Measurements from ENCODE around the gene PRODH2. TPM values are rescaled to one million over a fixed set of nuclear protein-coding genes. Genes with fewer than 3 reads are reported as not detected.
"Not testable (repeated sequence)": the region's sequence is repeated elsewhere in the genome, so short reads cannot be mapped to it uniquely, and the experiment has no call there.

The PRODH2 gene
- polyA plus RNA-seq, 4 donors = 24.2 to 60.6 (median 39.9) TPM

DNA sequence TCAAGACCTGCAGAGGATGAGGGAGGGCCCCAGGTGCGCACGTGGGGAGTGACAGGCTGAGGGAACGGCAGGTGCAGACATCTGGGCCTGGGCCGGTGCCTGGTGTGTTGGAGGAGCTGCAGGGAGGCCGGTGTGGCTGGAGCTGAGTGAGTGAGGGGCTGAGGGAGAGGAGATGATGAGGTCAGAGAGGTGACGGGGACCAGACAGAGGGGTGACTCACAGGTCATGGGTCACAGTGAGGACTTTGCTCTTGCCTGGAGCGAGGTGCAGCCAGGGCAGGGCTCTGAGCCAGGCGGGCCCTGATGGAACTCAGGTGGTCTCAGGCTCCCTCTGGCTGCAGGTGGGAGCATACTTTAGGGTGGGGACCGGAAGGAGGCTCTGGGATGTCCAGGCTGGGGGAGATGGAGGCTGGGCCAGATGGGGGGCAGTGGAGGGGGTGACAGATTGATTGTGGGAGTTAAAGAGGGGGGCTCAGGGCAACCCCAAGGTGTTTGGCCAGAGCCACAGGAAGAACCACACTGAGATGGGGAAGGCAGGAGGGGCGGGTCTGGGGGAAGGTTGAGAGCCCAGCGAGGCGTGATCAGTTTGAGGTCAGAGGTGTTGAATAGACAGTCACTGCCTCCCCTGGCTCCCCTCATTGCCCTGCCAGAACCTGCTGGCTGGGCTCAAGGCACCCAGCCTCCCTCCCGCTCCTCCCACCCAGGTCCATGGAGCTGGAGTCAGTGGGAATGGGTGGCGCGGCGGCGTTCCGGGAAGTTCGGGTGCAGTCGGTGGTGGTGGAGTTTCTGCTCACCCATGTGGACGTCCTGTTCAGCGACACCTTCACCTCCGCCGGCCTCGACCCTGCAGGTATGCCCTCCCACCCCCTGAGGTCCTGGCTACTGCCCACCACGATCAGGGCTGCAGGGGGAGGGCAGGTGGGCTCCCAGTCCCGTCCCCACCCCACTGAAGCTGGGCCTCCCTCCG lies 28.9 kb downstream of the PRODH2 start:
- DNase-seq (ENCODE audit: low read depth in 4 of 4, low spot score in 2 of 4) = no peak

- no peak for DNase-seq (ENCODE audit: low read depth in 4 of 4, low spot score in 2 of 4)
Measured at GRCh38 chr19:35782589-35782988, 30.1 kb downstream of the PRODH2 start.

GRCh38 chr19:35781650-35782049 lies 31.0 kb downstream of the PRODH2 start:
- DNase-seq (ENCODE audit: low read depth in 4 of 4, low spot score in 2 of 4) = no peak

GRCh38 chr19:35780717-35781116 lies 31.9 kb downstream of the PRODH2 start:
- no peak for DNase-seq (ENCODE audit: low read depth in 4 of 4, low spot score in 2 of 4)

DNA sequence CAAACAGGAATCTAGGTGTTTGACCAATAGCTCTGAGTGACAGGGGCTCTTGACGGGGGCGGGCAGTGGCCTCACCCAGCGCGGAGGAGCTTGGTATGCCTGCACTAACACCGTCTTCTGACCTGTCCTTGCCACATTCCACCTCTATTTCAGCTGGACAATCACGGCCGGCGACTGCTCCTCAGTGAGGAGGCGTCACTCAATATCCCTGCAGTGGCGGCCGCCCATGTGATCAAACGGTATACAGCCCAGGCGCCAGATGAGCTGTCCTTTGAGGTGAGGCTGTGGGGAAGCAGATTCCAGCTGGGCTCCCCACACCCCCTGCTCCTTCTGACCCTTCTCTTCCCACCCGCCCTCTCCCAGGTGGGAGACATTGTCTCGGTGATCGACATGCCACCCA lies 32.6 kb downstream of the PRODH2 start:
- no peak for DNase-seq (ENCODE audit: low read depth in 4 of 4, low spot score in 2 of 4)

DNA sequence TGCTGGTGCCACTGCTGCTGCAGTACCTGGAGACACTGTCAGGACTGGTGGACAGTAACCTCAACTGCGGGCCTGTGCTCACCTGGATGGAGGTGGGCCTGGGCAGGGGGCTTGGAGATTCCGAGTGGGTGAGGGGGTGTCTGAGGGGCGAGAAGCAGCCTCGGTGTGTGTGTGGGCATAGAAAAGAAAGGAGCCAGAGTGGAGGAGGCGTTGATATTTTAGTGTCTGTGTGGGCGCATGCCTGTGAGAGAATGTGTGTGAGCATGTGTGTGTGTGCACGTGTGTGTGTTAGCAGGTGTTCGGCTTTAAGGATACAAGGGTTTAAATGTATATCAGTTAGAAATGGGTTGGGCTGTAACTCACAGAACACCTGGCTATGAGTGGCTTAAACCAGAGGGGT lies 33.6 kb downstream of the PRODH2 start:
- DNase-seq (ENCODE audit: low read depth in 4 of 4, low spot score in 2 of 4) = no peak

- no peak for DNase-seq (ENCODE audit: low read depth in 4 of 4, low spot score in 2 of 4)
Measured at GRCh38 chr19:35777961-35778360, 34.7 kb downstream of the PRODH2 start.

GRCh38 chr19:35777086-35777841 lies 35.4 kb downstream of the PRODH2 start:
- DNase-seq (ENCODE audit: low read depth in 4 of 4, low spot score in 2 of 4) = no peak

DNA sequence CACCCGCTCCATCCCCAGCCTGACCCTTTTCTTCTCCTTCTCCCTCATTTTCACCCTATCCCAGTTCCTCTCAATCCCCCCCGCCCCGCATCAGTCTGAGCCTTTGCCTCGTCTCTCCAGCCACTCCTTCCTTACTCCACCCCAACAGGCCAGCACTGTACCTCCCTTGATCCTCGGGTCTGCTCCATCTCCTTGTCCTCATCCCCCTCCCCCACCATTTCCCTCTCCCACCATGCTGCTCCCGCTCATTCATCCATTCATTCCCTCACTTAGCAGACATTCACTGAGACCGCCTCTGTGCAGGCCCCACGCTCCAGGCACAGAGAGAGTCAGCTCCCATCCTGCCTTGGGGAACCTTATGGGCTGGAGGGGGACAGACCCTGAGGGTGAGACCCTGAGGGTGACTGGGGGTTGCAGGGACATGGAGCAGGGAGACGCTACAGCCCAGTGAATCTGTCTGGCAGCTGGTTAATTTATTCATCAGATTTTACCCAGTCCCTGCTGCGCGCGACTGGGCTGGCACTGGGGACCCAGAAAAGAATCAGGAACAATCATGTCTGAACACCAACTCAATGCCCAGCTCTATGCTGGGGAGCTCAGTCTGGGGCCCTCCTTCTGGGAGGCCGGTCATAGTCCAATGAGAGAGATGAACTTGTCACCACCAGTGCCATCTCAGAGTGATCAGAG lies 36.4 kb downstream of the PRODH2 start:
- no peak for DNase-seq (ENCODE audit: low read depth in 4 of 4, low spot score in 2 of 4)

- peak; percentile 83 to 98 (median 96) for DNase-seq (ENCODE audit: low read depth in 4 of 4, low spot score in 2 of 4)
Measured at GRCh38 chr19:35775298-35776101, 37.1 kb downstream of the PRODH2 start, which contains the start of gene ARHGAP33. TSS of gene ARHGAP33 (plus strand) at chr19:35775564. CDS start at chr19:35775659, 95 bp downstream.

- no peak for DNase-seq (ENCODE audit: low read depth in 4 of 4, low spot score in 2 of 4)
Measured at GRCh38 chr19:35775046-35775297, 37.7 kb downstream of the PRODH2 start.

DNA sequence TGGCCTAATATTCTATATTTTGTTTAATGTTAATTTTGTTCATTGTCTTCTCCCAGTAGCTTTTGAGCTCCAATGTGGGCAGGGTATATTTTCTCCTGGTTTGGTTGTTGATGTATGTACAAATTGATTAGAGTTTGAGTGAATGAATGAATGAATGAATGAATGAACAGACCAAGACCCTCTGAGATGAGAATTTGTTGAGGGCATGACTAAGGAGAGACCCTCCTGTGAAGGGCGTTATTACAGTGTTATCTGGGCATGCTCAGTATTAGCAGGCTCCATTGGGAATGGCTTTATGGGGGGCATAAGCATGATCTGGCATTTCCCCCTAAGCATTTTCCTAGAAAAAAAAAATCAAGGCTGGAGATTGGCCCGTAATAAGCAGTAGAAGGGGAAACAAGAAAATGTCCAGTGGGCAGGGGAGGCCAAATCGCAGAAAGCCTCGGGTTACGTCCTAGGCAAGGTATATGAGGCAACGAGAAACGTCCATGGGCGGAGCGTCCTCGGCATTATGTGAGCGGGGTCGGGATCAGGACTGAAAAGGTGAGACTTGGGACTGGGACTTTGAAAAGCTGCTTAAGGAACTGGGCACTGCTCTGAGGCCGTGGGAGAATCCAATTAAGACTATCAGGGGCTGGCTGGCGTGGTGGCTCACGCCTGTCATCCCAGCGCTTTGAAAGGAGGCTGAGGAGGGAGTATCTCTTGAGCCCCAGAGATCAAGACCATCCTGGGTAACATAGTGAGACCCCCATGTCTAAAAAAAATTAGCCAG lies 38.2 kb downstream of the PRODH2 start:
- no peak for DNase-seq (ENCODE audit: low read depth in 4 of 4, low spot score in 2 of 4)

- no peak for DNase-seq (ENCODE audit: low read depth in 4 of 4, low spot score in 2 of 4)
Measured at GRCh38 chr19:35773020-35773806, 39.4 kb downstream of the PRODH2 start.

- DNase-seq (ENCODE audit: low read depth in 4 of 4, low spot score in 2 of 4) = not testable (repeated sequence)
Measured at GRCh38 chr19:35772362-35772761, 40.3 kb downstream of the PRODH2 start.

GRCh38 chr19:35768082-35768421 lies 44.6 kb downstream of the PRODH2 start:
- DNase-seq (ENCODE audit: low read depth in 4 of 4, low spot score in 2 of 4) = no peak

DNA sequence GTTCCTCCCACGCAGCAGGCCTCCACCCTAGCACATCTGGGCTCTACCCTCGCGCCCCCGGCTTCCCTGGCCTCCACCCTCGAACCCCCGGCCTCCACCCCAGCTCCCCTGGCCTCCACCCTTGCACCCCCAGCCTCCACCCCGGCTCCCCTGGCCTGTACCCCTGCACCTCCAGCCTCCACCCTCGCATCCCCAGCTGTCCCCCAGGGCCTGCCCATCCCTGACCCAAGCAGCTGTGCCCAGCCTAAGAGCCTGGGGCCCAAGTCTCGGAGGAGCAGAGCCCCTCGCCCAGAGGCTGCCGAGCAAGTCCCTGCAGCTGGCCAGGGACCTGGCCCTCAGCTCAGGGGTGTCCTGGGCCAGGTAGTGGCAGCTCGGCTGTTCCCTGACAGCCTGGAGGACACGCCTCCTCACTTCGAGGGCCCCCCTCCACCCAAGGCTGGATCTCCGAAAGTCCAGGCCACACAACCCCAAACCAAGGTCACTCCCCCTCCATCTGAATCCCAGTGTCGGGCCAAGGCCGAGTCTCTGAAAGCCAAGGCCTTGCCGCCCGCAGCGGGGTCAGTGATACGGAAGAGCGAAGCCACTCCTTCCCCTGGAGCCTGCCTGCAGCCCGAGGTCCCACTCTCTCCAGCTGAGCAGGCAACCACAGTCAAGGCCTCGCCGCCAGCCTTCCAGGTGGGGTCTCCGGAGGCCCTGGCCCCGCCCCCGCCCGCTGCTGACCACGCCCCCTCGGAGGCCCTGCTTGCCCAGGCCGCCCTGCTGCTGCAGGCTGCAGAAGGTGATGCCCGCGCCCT lies 45.2 kb downstream of the PRODH2 start:
- DNase-seq (ENCODE audit: low read depth in 4 of 4, low spot score in 2 of 4) = no peak

DNA sequence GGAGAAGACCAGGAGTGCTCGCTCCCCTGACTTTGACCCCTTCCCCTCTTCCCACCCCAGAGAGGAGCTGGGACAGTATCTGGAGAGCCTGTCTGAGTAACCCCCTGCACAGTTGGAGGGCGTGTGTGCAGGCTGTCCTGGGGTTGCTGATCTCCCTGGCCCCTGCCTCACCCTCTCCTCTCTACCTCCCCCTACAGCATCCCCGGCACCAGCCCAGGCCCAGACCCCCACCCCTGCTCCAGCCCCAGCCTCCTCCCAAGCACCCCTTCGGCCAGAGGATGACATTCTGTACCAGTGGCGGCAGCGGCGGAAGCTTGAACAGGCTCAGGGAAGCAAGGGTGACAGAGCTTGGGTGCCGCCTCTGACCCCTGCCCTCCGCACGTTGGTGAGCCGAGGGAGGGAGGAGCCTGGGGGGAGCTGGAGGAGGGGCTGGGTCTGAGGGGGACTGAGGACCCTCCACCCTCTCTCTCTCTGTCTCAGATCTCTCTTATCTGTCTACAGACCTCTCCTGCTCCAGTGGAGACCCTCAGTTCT lies 46.0 kb downstream of the PRODH2 start:
- DNase-seq (ENCODE audit: low read depth in 4 of 4, low spot score in 2 of 4) = no peak
